ENCODE measurements around the gene MAST4. TPM values are rescaled to one million over a fixed set of nuclear protein-coding genes. Genes with fewer than 3 reads are reported as not detected.

The MAST4 gene
- total and polyA plus RNA-seq, 2 donors (not counting 1 experiment from before 2014, with no cell fraction given): 7.0 to 15.2 TPM

GRCh38 chr5:66932457-66932856, 336.3 kb downstream of the MAST4 start:
- no peaks in the 10 kb centered on the region for H3K27me3 ChIP-seq (ENCODE audit: control insufficient read depth, insufficient read depth, low read length)
- no peak overlapping the region for H3K4me3 ChIP-seq (replicated peaks in 1 of 4; ENCODE audit: control extremely low read depth in 1 of 4, insufficient read depth in 1 of 4, low read depth in 3 of 4, low read length in 4 of 4)
- peak in 1 of 2 donors; percentile 57 for DNase-seq (ENCODE audit: low read depth in 2 of 2)
- TF ChIP-seq CTCF (conservative IDR thresholded peaks at IDR 0.05 in 1 of 2, IDR thresholded peaks at IDR 0.05 in 1 of 2; ENCODE audit: low read depth in 1 of 2, low read length in 2 of 2): no peak
- no peak for TF ChIP-seq EZH2 (IDR thresholded peaks at IDR 0.05; ENCODE audit: low read length, missing control alignments)
- H2AFZ ChIP-seq (ENCODE audit: low read length): no peak overlapping the region
- no peak overlapping the region for H3K4me2 ChIP-seq (ENCODE audit: extremely low read depth, insufficient read depth, low read length)
- no peaks in the 10 kb centered on the region for H3K79me2 ChIP-seq (ENCODE audit: control insufficient read depth, insufficient read depth, low read length)
- H3K9me3 ChIP-seq (ENCODE audit: control insufficient read depth, insufficient read depth, low read depth, low read length): no peaks in the 10 kb centered on the region
- no peaks in the 10 kb centered on the region for H3K4me1 ChIP-seq (ENCODE audit: control insufficient read depth, extremely low read depth, insufficient read depth, low read length)
- H3K9ac ChIP-seq (ENCODE audit: insufficient read depth, low read length): no peak overlapping the region
- H4K20me1 ChIP-seq (ENCODE audit: control insufficient read depth, extremely low read depth, insufficient read depth, low read length): no peaks in the 10 kb centered on the region
- H3K27ac ChIP-seq (ENCODE audit: insufficient read depth, low read length): no peak overlapping the region
- H3K36me3 ChIP-seq (ENCODE audit: control insufficient read depth, insufficient read depth, low read length): no peaks in the 10 kb centered on the region

GRCh38 chr5:66933066-66933465, 336.9 kb downstream of the MAST4 start:
- Histone ChIP-seq H3K27me3 (ENCODE audit: control insufficient read depth, insufficient read depth, low read length) (no peaks in the 10 kb centered on the region), H4K20me1 (ENCODE audit: control insufficient read depth, extremely low read depth, insufficient read depth, low read length) (no peaks in the 10 kb centered on the region), H3K4me1 (ENCODE audit: control insufficient read depth, extremely low read depth, insufficient read depth, low read length) (no peaks in the 10 kb centered on the region), H3K79me2 (ENCODE audit: control insufficient read depth, insufficient read depth, low read length) (no peaks in the 10 kb centered on the region), H3K4me3 (replicated peaks in 1 of 4; ENCODE audit: control extremely low read depth in 1 of 4, insufficient read depth in 1 of 4, low read depth in 3 of 4, low read length in 4 of 4) (no peak overlapping the region), H3K27ac (ENCODE audit: insufficient read depth, low read length) (no peak overlapping the region), H3K36me3 (ENCODE audit: control insufficient read depth, insufficient read depth, low read length) (no peaks in the 10 kb centered on the region), H3K9me3 (ENCODE audit: control insufficient read depth, insufficient read depth, low read depth, low read length) (no peaks in the 10 kb centered on the region), H3K4me2 (ENCODE audit: extremely low read depth, insufficient read depth, low read length) (no peak overlapping the region), H3K9ac (ENCODE audit: insufficient read depth, low read length) (no peak overlapping the region), H2AFZ (ENCODE audit: low read length) (no peak overlapping the region)
- DNase-seq (ENCODE audit: low read depth in 2 of 2): peak; percentile 71 to 72
- TF ChIP-seq EZH2 (IDR thresholded peaks at IDR 0.05; ENCODE audit: low read length, missing control alignments): no peak
- TF ChIP-seq CTCF (conservative IDR thresholded peaks at IDR 0.05 in 1 of 2, IDR thresholded peaks at IDR 0.05 in 1 of 2; ENCODE audit: low read depth in 1 of 2, low read length in 2 of 2): no peak

GRCh38 chr5:66939094-66939493, 342.9 kb downstream of the MAST4 start:
- TF ChIP-seq EZH2 (IDR thresholded peaks at IDR 0.05; ENCODE audit: low read length, missing control alignments): no peak
- H3K36me3 ChIP-seq (ENCODE audit: control insufficient read depth, insufficient read depth, low read length): no peaks in the 10 kb centered on the region
- H3K27ac ChIP-seq (ENCODE audit: insufficient read depth, low read length): no peak overlapping the region
- no peak overlapping the region for H3K9ac ChIP-seq (ENCODE audit: insufficient read depth, low read length)
- no peaks in the 10 kb centered on the region for H3K27me3 ChIP-seq (ENCODE audit: control insufficient read depth, insufficient read depth, low read length)
- H3K4me1 ChIP-seq (ENCODE audit: control insufficient read depth, extremely low read depth, insufficient read depth, low read length): no peaks in the 10 kb centered on the region
- H3K4me2 ChIP-seq (ENCODE audit: extremely low read depth, insufficient read depth, low read length): no peak overlapping the region
- H3K79me2 ChIP-seq (ENCODE audit: control insufficient read depth, insufficient read depth, low read length): no peaks in the 10 kb centered on the region
- no peak for DNase-seq (ENCODE audit: low read depth in 2 of 2)
- H2AFZ ChIP-seq (ENCODE audit: low read length): no peak overlapping the region
- H3K9me3 ChIP-seq (ENCODE audit: control insufficient read depth, insufficient read depth, low read depth, low read length): no peaks in the 10 kb centered on the region
- no peaks in the 10 kb centered on the region for H4K20me1 ChIP-seq (ENCODE audit: control insufficient read depth, extremely low read depth, insufficient read depth, low read length)
- H3K4me3 ChIP-seq (replicated peaks in 1 of 4; ENCODE audit: control extremely low read depth in 1 of 4, insufficient read depth in 1 of 4, low read depth in 3 of 4, low read length in 4 of 4): no peak overlapping the region

All from fibroblast of lung (primary cell).